Neuron (in vitro differentiated cells): ENCODE measurements around the gene COL25A1.

ENCODE experiments used
- H2AFZ ChIP-seq: one replicate; pipeline ENCODE4 v1.6.1; 2013; ENCODE audit warnings: low read depth, mild to moderate bottlenecking, inconsistent platforms, low read length, moderate library complexity
- H3K27me3 ChIP-seq: one replicate; pipeline ENCODE4 v1.6.1; 2013; ENCODE audit warnings: low read length; ENCODE audit not compliant: insufficient read depth
- H3K36me3 ChIP-seq: one replicate; pipeline ENCODE4 v1.6.1; 2013; ENCODE audit warnings: low read length; ENCODE audit not compliant: insufficient read depth
- H3K4me1 ChIP-seq: one replicate; pipeline ENCODE4 v1.6.1; 2013; ENCODE audit warnings: low read length; ENCODE audit not compliant: insufficient read depth
- H3K4me3 ChIP-seq: 2 replicates; pipeline ENCODE4 v1.5.1; 2013; ENCODE audit warnings: mild to moderate bottlenecking, low read length, moderate library complexity
- H3K9me3 ChIP-seq: one replicate; pipeline ENCODE4 v1.6.1; 2013; ENCODE audit warnings: low read length

Gene COL25A1

GRCh38 chr4:108926061-108926460 lies 376.4 kb downstream of the COL25A1 start:
- no peaks in the 10 kb centered on the region for H3K9me3 ChIP-seq
- H3K27me3 ChIP-seq: no peaks in the 10 kb centered on the region
- H3K36me3 ChIP-seq: no peaks in the 10 kb centered on the region
- H3K4me1 ChIP-seq: no peaks in the 10 kb centered on the region
- no peak overlapping the region for H3K4me3 ChIP-seq
- H2AFZ ChIP-seq: no peak overlapping the region

DNA sequence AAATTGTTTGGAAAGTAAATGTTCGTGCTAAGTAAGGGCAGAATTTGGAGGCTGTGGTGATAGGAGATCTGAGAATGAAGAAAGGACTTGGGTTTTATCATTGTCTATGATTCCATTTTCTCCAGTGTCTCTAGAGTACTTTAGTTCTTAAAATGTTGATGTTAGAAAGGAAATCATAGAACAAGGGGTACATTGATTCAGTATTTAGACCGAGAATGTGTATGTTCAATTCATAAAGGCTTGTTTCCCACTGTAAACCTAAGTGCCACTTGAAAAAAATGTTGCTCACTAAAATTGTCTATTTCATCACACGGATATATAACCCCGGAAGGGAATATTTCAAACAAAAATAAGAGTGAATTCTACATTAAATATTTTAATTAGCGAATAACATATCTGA lies 380.3 kb downstream of the COL25A1 start:
- H2AFZ ChIP-seq: no peak overlapping the region
- H3K9me3 ChIP-seq: no peaks in the 10 kb centered on the region
- H3K4me3 ChIP-seq: no peak overlapping the region
- H3K27me3 ChIP-seq: no peaks in the 10 kb centered on the region
- no peaks in the 10 kb centered on the region for H3K36me3 ChIP-seq
- no peaks in the 10 kb centered on the region for H3K4me1 ChIP-seq

DNA sequence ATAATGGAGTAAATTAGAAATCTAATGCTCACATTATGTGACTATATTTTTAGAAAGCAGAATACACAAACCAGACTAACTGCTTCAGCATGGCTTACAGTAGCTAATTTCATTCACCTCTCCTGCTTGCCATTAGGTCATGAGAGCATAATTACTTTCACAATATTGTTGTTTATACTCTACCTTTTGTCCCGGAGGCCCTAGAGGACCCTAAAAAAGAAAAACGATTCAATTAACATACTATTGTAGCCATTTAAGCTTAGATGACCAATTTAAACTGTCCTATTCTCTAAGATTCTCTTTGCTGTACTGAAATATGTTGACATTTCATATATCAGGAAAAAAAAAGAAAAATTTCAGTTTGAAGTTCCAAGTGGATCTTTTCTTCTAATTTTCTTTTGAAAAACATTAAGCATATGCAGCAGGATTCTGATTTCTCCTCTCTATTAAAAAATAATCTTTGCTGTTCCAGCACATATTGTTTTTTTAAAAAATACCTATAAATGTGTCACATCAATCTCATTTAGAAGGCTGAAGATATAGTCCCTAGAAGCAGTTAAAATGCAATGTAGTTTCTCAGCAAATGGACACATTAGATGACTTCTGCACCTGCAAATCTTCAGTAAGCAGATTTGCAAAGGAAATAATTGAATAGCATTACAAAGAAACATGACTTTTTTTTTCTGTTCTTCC lies 381.9 kb downstream of the COL25A1 start:
- Histone ChIP-seq H3K4me3 (no peak overlapping the region), H3K36me3 (no peaks in the 10 kb centered on the region), H3K4me1 (no peaks in the 10 kb centered on the region), H3K9me3 (no peaks in the 10 kb centered on the region), H2AFZ (no peak overlapping the region), H3K27me3 (no peaks in the 10 kb centered on the region)

DNA sequence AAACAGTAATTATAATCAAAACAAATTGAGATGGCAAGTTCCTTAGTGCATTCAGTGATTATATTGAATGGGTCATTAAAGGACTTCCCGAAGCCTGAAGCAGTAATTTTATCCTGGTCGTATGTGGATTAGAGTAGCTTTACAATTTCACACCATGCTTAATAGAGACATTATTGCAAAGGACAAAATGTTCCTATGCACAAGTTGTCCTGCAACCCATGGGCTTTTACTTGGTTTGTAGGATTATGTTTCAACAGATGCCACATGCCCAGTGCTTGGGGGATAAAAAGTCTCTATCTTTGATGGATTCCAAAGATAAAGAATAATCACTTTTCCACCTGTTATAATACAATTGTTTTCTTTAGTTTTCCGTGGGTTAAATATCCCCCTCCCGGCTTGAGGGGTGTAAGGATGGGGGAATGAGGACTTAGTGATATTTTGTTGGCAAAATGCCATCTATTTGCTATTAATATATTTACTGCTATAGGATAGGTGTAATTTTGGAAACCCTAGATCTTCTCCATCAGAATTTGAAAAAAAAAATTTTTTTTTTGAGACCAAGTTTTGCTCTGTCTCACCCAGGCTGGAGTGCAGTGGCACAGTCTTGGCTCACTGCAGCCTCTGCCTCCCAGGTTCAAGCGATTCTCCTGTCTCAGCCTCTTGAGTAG lies 383.1 kb downstream of the COL25A1 start:
- Histone ChIP-seq H3K4me1 (no peaks in the 10 kb centered on the region), H3K4me3 (no peak overlapping the region), H3K9me3 (no peaks in the 10 kb centered on the region), H3K27me3 (no peaks in the 10 kb centered on the region), H2AFZ (no peak overlapping the region), H3K36me3 (no peaks in the 10 kb centered on the region)

DNA sequence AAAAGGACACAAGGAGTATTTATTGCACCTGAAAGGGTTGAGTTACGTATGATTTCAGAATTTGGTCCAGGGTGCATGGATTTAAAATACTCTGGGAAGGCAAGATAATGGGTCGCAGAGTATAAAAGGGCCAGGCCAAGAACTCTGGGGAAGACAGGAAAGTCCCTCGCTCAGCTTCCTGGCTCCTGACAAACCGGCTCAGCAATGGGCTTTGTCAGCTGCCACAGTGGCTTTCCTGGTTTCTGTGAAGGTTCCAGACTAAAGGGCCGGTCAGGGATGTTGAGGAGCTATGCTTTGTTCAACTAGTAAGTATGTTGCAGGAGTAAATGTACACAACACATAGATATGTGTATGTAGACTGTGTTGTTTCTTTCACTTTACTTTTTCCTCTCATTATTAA lies 385.2 kb downstream of the COL25A1 start:
- Histone ChIP-seq H3K4me3 (no peak overlapping the region), H3K36me3 (no peaks in the 10 kb centered on the region), H3K4me1 (no peaks in the 10 kb centered on the region), H3K27me3 (no peaks in the 10 kb centered on the region), H2AFZ (no peak overlapping the region), H3K9me3 (no peaks in the 10 kb centered on the region)

GRCh38 chr4:108916638-108917037 lies 385.8 kb downstream of the COL25A1 start:
- H3K36me3 ChIP-seq: no peaks in the 10 kb centered on the region
- no peaks in the 10 kb centered on the region for H3K4me1 ChIP-seq
- no peak overlapping the region for H3K4me3 ChIP-seq
- H3K9me3 ChIP-seq: no peaks in the 10 kb centered on the region
- no peak overlapping the region for H2AFZ ChIP-seq
- no peaks in the 10 kb centered on the region for H3K27me3 ChIP-seq

DNA sequence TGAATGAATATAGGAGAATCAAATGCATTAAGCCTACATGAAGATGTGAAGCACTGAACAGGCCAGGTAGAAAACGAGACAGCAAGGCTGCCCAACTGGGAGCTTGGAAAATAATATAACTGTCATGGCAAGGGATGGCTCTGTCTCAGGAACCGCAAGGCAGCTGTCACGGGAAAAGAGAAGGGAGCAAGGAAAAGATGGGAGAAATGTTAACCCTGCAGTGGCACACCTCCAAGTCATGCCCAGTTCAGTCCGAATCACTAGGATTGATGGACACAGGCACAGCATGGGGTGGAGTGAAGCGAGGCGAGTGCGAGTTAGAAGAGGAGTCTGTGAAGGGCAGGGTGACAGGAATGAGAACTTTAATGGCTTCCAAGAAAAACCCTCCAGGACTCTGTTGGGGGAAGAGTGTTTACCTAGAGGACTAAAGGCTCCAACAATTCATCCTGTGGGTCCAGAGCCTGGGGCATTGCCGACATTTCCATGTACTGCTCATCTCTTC lies 395.5 kb downstream of the COL25A1 start:
- Histone ChIP-seq H2AFZ (no peak overlapping the region), H3K9me3 (no peaks in the 10 kb centered on the region), H3K27me3 (no peaks in the 10 kb centered on the region), H3K4me1 (peaks cover 10% of the 10 kb centered on the region), H3K36me3 (no peaks in the 10 kb centered on the region), H3K4me3 (no peak overlapping the region)

DNA sequence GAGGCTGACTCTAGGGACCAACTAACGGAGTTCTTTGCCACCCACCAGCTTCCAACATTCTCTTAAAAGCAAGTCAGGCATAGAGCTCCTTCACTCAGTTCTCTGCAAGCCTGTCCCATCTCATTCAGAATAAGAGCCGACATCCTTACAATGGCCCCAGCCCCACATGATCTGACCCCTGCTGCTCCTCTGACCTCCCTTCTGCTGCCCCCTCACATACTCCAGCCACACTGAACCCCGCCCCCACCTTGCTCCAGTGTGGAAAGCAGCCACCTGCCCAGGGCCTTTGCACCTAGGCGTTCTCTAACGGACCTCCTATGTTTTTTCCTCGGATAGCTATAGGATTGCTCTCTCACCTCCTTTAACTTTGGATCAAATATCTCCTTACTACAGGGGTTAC lies 396.5 kb downstream of the COL25A1 start:
- Histone ChIP-seq H3K4me3 (no peak overlapping the region), H3K36me3 (no peaks in the 10 kb centered on the region), H3K9me3 (no peaks in the 10 kb centered on the region), H2AFZ (no peak overlapping the region), H3K27me3 (no peaks in the 10 kb centered on the region), H3K4me1 (peaks cover 12% of the 10 kb centered on the region)

DNA sequence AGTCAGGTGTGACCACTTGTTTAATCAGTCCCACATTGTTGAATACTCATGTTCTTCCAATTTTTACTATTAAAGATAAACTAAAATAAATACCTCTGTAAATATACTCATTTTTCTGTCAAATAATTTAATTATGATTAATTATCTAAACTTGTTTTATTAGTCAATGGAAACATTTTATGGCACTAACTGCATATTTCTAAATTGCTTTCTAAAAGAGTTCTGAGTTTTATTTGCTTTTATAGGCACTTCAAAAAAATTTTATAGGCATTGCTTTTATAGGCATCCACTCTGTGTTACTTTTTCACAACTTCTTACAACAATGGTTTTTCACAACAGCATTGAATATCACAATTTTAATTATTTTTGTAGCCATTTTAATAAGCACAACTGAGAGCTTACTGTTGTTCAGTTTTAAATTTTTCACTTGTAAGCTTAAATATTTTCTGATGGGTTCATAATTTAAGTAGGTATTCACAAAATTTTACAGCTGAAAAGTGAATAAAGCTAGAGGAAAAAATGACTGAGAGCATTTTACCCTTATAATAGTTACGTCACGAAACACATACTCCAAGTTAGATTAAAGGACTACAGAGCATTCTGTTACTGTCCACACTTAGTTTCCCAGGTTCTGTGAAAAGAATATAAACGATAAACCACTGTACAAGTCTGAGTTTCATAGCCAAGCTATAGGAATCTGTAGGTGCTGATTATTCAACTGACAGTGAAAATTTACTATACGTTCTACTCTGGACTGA lies 398.8 kb downstream of the COL25A1 start:
- Histone ChIP-seq H3K27me3 (no peaks in the 10 kb centered on the region), H3K36me3 (no peaks in the 10 kb centered on the region), H3K9me3 (no peaks in the 10 kb centered on the region), H3K4me3 (no peak overlapping the region), H3K4me1 (peaks cover 29% of the 10 kb centered on the region), H2AFZ (no peak overlapping the region)

- no peaks in the 10 kb centered on the region for H3K9me3 ChIP-seq
- no peak overlapping the region for H3K4me3 ChIP-seq
- H3K27me3 ChIP-seq: no peaks in the 10 kb centered on the region
- H3K36me3 ChIP-seq: no peaks in the 10 kb centered on the region
- peaks cover 29% of the 10 kb centered on the region for H3K4me1 ChIP-seq
- H2AFZ ChIP-seq: no peak overlapping the region
Measured at GRCh38 chr4:108902769-108903168, 399.7 kb downstream of the COL25A1 start.

DNA sequence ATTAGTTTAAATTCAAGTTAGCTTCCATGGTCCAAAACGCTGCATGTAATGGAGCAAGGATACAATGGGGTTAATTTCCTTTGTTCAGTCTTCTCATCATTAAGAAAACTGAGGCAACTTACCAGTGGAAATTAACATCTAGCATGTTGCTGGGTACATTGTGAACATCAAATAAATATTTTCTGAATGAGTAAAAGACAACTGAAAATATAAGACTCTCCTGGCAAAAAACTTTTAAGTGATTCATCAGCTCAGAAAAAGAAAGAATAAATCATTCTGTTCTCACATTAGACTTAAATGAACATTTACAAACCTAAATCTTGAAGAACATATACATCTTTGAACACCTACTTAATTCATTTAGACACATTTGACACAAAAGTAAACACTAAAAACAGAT lies 401.2 kb downstream of the COL25A1 start:
- Histone ChIP-seq H3K4me1 (peaks cover 32% of the 10 kb centered on the region), H3K4me3 (no peak overlapping the region), H2AFZ (no peak overlapping the region), H3K9me3 (no peaks in the 10 kb centered on the region), H3K27me3 (no peaks in the 10 kb centered on the region), H3K36me3 (no peaks in the 10 kb centered on the region)

DNA sequence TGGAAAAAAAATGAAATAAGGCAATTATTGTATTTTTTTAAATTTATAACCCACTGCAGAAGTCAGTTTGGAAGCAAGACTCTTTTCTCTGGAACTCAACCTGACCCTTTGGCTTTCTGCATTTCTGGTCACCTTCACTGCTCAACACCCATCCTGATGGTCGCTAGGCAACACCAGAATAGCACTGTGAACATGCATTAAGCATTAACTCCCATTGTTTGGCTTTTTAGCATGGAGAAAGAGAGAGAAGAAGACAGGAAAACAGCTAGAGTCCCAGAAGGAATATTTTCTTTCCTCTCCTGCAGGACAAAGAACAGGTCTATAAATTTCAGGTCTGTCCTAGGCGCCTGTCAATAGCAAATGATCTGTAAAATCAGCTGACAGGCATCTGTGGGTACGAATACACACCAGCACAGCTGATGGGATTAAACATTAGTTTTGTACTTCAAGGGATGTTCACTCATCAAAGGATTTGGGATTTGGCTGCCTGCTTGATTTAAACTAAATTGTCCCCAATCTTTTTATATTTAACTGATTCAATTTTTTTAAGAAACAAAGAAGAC lies 402.4 kb downstream of the COL25A1 start:
- H3K4me1 ChIP-seq: peaks cover 28% of the 10 kb centered on the region
- no peak overlapping the region for H2AFZ ChIP-seq
- H3K27me3 ChIP-seq: no peaks in the 10 kb centered on the region
- H3K36me3 ChIP-seq: no peaks in the 10 kb centered on the region
- H3K9me3 ChIP-seq: no peaks in the 10 kb centered on the region
- H3K4me3 ChIP-seq: no peak overlapping the region

DNA sequence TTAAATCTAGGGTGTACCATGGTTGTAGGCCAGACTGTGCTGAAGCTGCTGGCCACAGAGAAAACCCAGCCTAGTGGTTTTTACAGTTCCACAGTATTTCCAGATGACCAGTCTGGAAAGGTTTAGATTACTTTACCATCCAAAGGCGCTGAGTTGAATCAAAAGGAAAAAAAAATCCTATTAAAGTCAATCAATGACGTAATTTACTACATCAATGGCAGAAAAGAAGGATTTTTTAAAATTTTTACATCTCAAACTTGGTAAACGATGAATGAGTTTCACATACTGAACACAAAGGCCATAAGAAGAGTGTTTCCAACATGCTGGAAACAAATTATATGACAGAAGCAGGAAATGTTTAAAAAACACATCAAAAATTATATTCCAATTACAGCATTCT lies 409.0 kb downstream of the COL25A1 start:
- no peaks in the 10 kb centered on the region for H3K27me3 ChIP-seq

More for the DNA sequence above, 409.0 kb downstream of the COL25A1 start:
- H3K4me1 ChIP-seq: peaks cover 11% of the 10 kb centered on the region
- H3K36me3 ChIP-seq: no peaks in the 10 kb centered on the region
- no peak overlapping the region for H3K4me3 ChIP-seq
- no peaks in the 10 kb centered on the region for H3K9me3 ChIP-seq
- H2AFZ ChIP-seq: no peak overlapping the region
